K562 (cell line): ENCODE results near the gene PRR14. TPM values are rescaled to one million over a fixed set of nuclear protein-coding genes. Genes with fewer than 3 reads are reported as not detected.

Source experiments
- BHLHE40 ChIP-seq: IDR thresholded peaks from 2 replicates; pipeline ENCODE4 v1.6.1; 2011; ENCODE audit warnings: low read length, improper control_type of control experiment
- CTCFL ChIP-seq: IDR thresholded peaks from 2 replicates; pipeline ENCODE4 v1.6.1; 2011; ENCODE audit warnings: borderline replicate concordance, low read depth, mild to moderate bottlenecking, moderate library complexity, low read length; ENCODE audit not compliant: insufficient read depth, poor library complexity, severe bottlenecking
- ETS1 ChIP-seq: conservative IDR thresholded peaks from 2 replicates; pipeline ENCODE4 v1.6.1; 2011; ENCODE audit warnings: low read depth, mild to moderate bottlenecking, low read length; ENCODE audit not compliant: control insufficient read depth
- FOXP1 ChIP-seq: sonication (generic); formaldehyde crosslinking; IDR thresholded peaks from 2 replicates; pipeline ENCODE4 v1.8.0; 2022; ENCODE audit warnings: mild to moderate bottlenecking, missing genetic modification reagents
- HNRNPH1 ChIP-seq: fragments of 200-400 bp; formaldehyde crosslinking; optimal IDR thresholded peaks from 2 replicates; pipeline ENCODE3; 2017; ENCODE audit warnings: low read depth, mild to moderate bottlenecking, low read length, moderate library complexity
- JUND ChIP-seq, 2 experiments: IDR thresholded peaks; 2 replicates in 1 of 2; 3 replicates in 1 of 2; pipeline ENCODE4 v1.6.1; 2011; ENCODE audit warnings: borderline replicate concordance in 2 of 2, low read depth in 2 of 2, low read length in 2 of 2, improper control_type of control experiment in 1 of 2, missing biosample characterization in 1 of 2, missing genetic modification characterization in 1 of 2, missing genetic modification reagents in 1 of 2
- MITF ChIP-seq: IDR thresholded peaks from 2 replicates; pipeline ENCODE4 v1.6.1; 2014; ENCODE audit warnings: antibody characterized with exemption
- MTA2 ChIP-seq: fragments of 450-650 bp; IDR thresholded peaks from 2 replicates; pipeline ENCODE4 v1.6.1; 2016; ENCODE audit warnings: low read depth
- PHF8 ChIP-seq: fragments of 200-600 bp; sonication (generic); IDR thresholded peaks from 2 replicates; pipeline ENCODE4 v1.6.1; 2012; ENCODE audit warnings: mixed run types, mild to moderate bottlenecking, inconsistent platforms, low read length, moderate library complexity, borderline replicate concordance
- RB1 ChIP-seq: fragments of 450-650 bp; IDR thresholded peaks from 2 replicates; pipeline ENCODE4 v1.6.1; 2017; ENCODE audit warnings: low read depth, mild to moderate bottlenecking
- RBM14 ChIP-seq: fragments of 200-400 bp; formaldehyde crosslinking; IDR thresholded peaks from 2 replicates; pipeline ENCODE4 v1.6.1; 2018; ENCODE audit warnings: low read depth, mild to moderate bottlenecking, low read length, moderate library complexity, borderline replicate concordance; ENCODE audit not compliant: insufficient read depth
- TBL1XR1 ChIP-seq, 2 experiments: IDR thresholded peaks; 2 replicates each; pipeline ENCODE4 v1.6.1; 2012; ENCODE audit warnings: improper control_type of control experiment in 2 of 2, low read length in 2 of 2, mild to moderate bottlenecking in 1 of 2
- U2AF1 ChIP-seq: fragments of 200-400 bp; formaldehyde crosslinking; optimal IDR thresholded peaks from 2 replicates; pipeline ENCODE3; 2017; ENCODE audit warnings: mild to moderate bottlenecking, low read depth, low read length, moderate library complexity
- UBTF ChIP-seq, 2 experiments: IDR thresholded peaks; 2 replicates each; pipeline ENCODE4 v1.6.1; 2012; ENCODE audit warnings: improper control_type of control experiment in 2 of 2, low read depth in 2 of 2, low read length in 2 of 2, borderline replicate concordance in 1 of 2
- ZNF282 ChIP-seq: sonication (generic); formaldehyde crosslinking; IDR thresholded peaks from 2 replicates; pipeline ENCODE4 v1.8.1; 2023; ENCODE audit warnings: missing genetic modification reagents
- ZNF444 ChIP-seq: fragments of 250-450 bp; sonication (Bioruptor Pico); IDR thresholded peaks from 2 replicates; pipeline ENCODE4 v1.4.0; 2020; ENCODE audit warnings: mild to moderate bottlenecking, moderate library complexity
- polyA plus RNA-seq, 8 experiments: library from polyadenylated mRNA; depleted of rRNA in 4 of 8; stranded (reverse) in 5 of 8; unstranded in 3 of 8; fragments of >200 nt; fragmentation: Nextera tagmentation in 2 of 8; fragmentation: Illumina TruSeq in 1 of 8; extraction: Ambion mirVana in 2 of 8; extraction: Trizol in 1 of 8; gene quantifications; 2 replicates each; pipeline versions ENCODE4 v1.2.1 to v1.2.3, GENCODE V29; 2011 to 2014; ENCODE audit warnings: inconsistent platforms in 1 of 8, missing spikeins in 1 of 8
- total RNA-seq, 7 experiments: library from RNA; depleted of rRNA in 6 of 7; stranded (reverse); fragments of >200 nt in 6 of 7; fragmentation: Illumina TruSeq in 2 of 7; extraction: Trizol in 2 of 7; gene quantifications; 2 replicates each; pipeline versions ENCODE4 v1.2.1 to v1.2.3, GENCODE V29; 2011 to 2021; ENCODE audit warnings: low replicate concordance in 1 of 7

Gene PRR14
- total and polyA plus RNA-seq, 9 of the 15 experiments (the other 6 are each of a cell fraction or from before 2014, with no cell fraction given): 2.2 to 63.1 (median 11.5) TPM

GRCh38 chr16:30698816-30699614 lies 48.3 kb downstream of the PRR14 start, which contains the start of gene SRCAP (continued):
- TF ChIP-seq JUND (IDR thresholded peaks at IDR 0.05; ENCODE audit: borderline replicate concordance, low read depth, low read length) (0 out of 2 replicates have a peak, but pooled peaks have one; percentile 3), JUND (tag; IDR thresholded peaks at IDR 0.05; ENCODE audit: borderline replicate concordance, low read depth, low read length) (peak; percentile 64; the same call in 1 of the 3 replicates), HNRNPH1 (no peak), MTA2 (peak; percentile 83), FOXP1 (CRISPR knock-in tag) (0 out of 2 replicates have a peak, but pooled peaks have one; percentile 25), MITF (no peak), TBL1XR1 (IDR thresholded peaks at IDR 0.05; ENCODE audit: low read length in 2 of 2) (no peak), ZNF282 (peak; percentile 57; the same call in 1 of the 2 replicates), PHF8 (no peak; the same call in 1 of the 2 replicates), ETS1 (no peak; the same call in none of the 2 replicates), RBM14 (no peak), U2AF1 (peak; percentile 70), BHLHE40 (peak; percentile 77), ZNF444 (CRISPR knock-in tag) (no peak), RB1 (peak; percentile 95), UBTF (IDR thresholded peaks at IDR 0.05; ENCODE audit: borderline replicate concordance in 1 of 2, low read depth in 2 of 2, low read length in 2 of 2) (no peak), CTCFL (no peak)
